Liver (tissue), 9 donors: Measurements from ENCODE around the gene TMEM255B. TPM values are rescaled to one million over a fixed set of nuclear protein-coding genes. Genes with fewer than 3 reads are reported as not detected.

ENCODE experiments used
- DNase-seq: peaks from one replicate; pipeline ENCODE4 v3.0.0-alpha.2; 2017; ENCODE audit warnings: low spot score
- H3K27ac ChIP-seq, 2 donors: one replicate each; pipeline ENCODE4 v1.7.0; 2013; ENCODE audit warnings: inconsistent platforms in 2 of 2, low read length in 2 of 2, control low read depth in 1 of 2, low read depth in 1 of 2, mild to moderate bottlenecking in 1 of 2
- H3K27me3 ChIP-seq, 4 donors: one replicate each; pipeline versions ENCODE4 v1.6.1 to v1.7.0; 2013; ENCODE audit warnings: low read length in 3 of 4, inconsistent platforms in 1 of 4, mild to moderate bottlenecking in 1 of 4, moderate library complexity in 1 of 4; ENCODE audit not compliant: control insufficient read depth in 4 of 4, insufficient read depth in 4 of 4
- H3K36me3 ChIP-seq, 4 donors: one replicate each; pipeline versions ENCODE4 v1.6.1 to v1.7.0; 2013; ENCODE audit warnings: low read length in 3 of 4, mild to moderate bottlenecking in 3 of 4, low read depth in 1 of 4, moderate library complexity in 1 of 4; ENCODE audit not compliant: control insufficient read depth in 4 of 4, insufficient read depth in 3 of 4
- H3K4me1 ChIP-seq, 4 donors: one replicate each; pipeline versions ENCODE4 v1.6.1 to v1.7.0; 2013; ENCODE audit warnings: low read length in 3 of 4, mild to moderate bottlenecking in 3 of 4, moderate library complexity in 1 of 4; ENCODE audit not compliant: control insufficient read depth in 4 of 4, insufficient read depth in 4 of 4
- H3K4me3 ChIP-seq, 3 donors: one replicate each; pipeline versions ENCODE4 v1.6.1 to v1.7.0; 2013; ENCODE audit warnings: low read length in 3 of 3, control low read depth in 1 of 3, low read depth in 1 of 3, mild to moderate bottlenecking in 1 of 3
- H3K9ac ChIP-seq, 2 donors: one replicate each; pipeline ENCODE4 v1.7.0; 2013; ENCODE audit warnings: low read length in 2 of 2, mild to moderate bottlenecking in 2 of 2, moderate library complexity in 2 of 2, control low read depth in 1 of 2, low read depth in 1 of 2
- H3K9me3 ChIP-seq, 4 donors: one replicate each; pipeline versions ENCODE4 v1.6.1 to v1.7.0; 2013; ENCODE audit warnings: low read length in 3 of 4; ENCODE audit not compliant: control insufficient read depth in 4 of 4
- EGR1 ChIP-seq, 2 donors: IDR thresholded peaks; 2 replicates each; pipeline ENCODE4 v1.6.1; 2016 to 2018; ENCODE audit warnings: antibody characterized with exemption in 2 of 2, low read depth in 2 of 2
- FOXA1 ChIP-seq: IDR thresholded peaks from 2 replicates; pipeline ENCODE4 v1.6.1; 2016; ENCODE audit warnings: antibody characterized with exemption
- FOXA2 ChIP-seq: IDR thresholded peaks from 2 replicates; pipeline ENCODE4 v1.6.1; 2016; ENCODE audit warnings: antibody characterized with exemption
- GABPA ChIP-seq, 2 donors: IDR thresholded peaks in 1 of 2; conservative IDR thresholded peaks in 1 of 2; 2 replicates each; pipeline ENCODE4 v1.6.1; 2016; ENCODE audit warnings: antibody characterized with exemption in 2 of 2, mild to moderate bottlenecking in 1 of 2, moderate library complexity in 1 of 2
- HNF4A ChIP-seq, 2 donors: conservative IDR thresholded peaks; 2 replicates each; pipeline ENCODE4 v1.6.1; 2016; ENCODE audit warnings: antibody characterized with exemption in 2 of 2, mild to moderate bottlenecking in 2 of 2
- HNF4G ChIP-seq: IDR thresholded peaks from 2 replicates; pipeline ENCODE4 v1.6.1; 2016; ENCODE audit warnings: antibody characterized with exemption
- JUND ChIP-seq, 2 donors: IDR thresholded peaks; 2 replicates each; pipeline ENCODE4 v1.6.1; 2016; ENCODE audit warnings: antibody characterized with exemption in 2 of 2
- NR2F2 ChIP-seq: IDR thresholded peaks from 2 replicates; pipeline ENCODE4 v1.6.1; 2016; ENCODE audit warnings: antibody characterized with exemption
- RAD21 ChIP-seq, 2 donors: IDR thresholded peaks; 2 replicates each; pipeline ENCODE4 v1.6.1; 2016; ENCODE audit warnings: antibody characterized with exemption in 2 of 2, mild to moderate bottlenecking in 2 of 2
- RXRA ChIP-seq, 2 donors: IDR thresholded peaks; 2 replicates each; pipeline ENCODE4 v1.6.1; 2017 to 2018; ENCODE audit warnings: antibody characterized with exemption in 2 of 2, mild to moderate bottlenecking in 1 of 2
- SP1 ChIP-seq: IDR thresholded peaks from 2 replicates; pipeline ENCODE4 v1.6.1; 2018; ENCODE audit warnings: antibody characterized with exemption, mild to moderate bottlenecking
- TAF1 ChIP-seq: conservative IDR thresholded peaks from 2 replicates; pipeline ENCODE4 v1.6.1; 2016; ENCODE audit warnings: antibody characterized with exemption, mild to moderate bottlenecking
- YY1 ChIP-seq: IDR thresholded peaks from 2 replicates; pipeline ENCODE4 v1.6.1; 2016; ENCODE audit warnings: antibody characterized with exemption, mild to moderate bottlenecking
- WGBS: extraction: QIAGEN DNeasy Blood & Tissue Kit; methylation state at CpG from one replicate; pipeline ENCODE4 v1.1.7; 2013; 5-methylcytosine and 5-hydroxymethylcytosine counted together
- polyA plus RNA-seq, 2 donors: library from polyadenylated mRNA; stranded (reverse) in 1 of 2; unstranded in 1 of 2; fragments of 200-250 nt in 1 of 2; fragments of >200 nt in 1 of 2; fragmentation: Nextera tagmentation in 1 of 2; extraction: Ambion mirVana in 1 of 2; gene quantifications; one replicate each; pipeline versions ENCODE4 v1.2.1 to v1.2.3, GENCODE V29; 2013 to 2015
- total RNA-seq, 2 donors: library from RNA; depleted of rRNA; stranded (reverse); fragments of >200 nt; gene quantifications; one replicate each; pipeline ENCODE4 v1.2.3, GENCODE V29; 2014
- TF ChIP-seq, protein P1 (sequence below): IDR thresholded peaks from 2 replicates; pipeline ENCODE4 v1.6.1; 2016; ENCODE audit warnings: antibody characterized with exemption
- TF ChIP-seq, protein P2 (sequence below): IDR thresholded peaks from 2 replicates; pipeline ENCODE4 v1.6.1; 2016; ENCODE audit warnings: antibody characterized with exemption, mild to moderate bottlenecking
- TF ChIP-seq, protein P3 (sequence below): fragments of 150-350 bp; IDR thresholded peaks from 2 replicates; pipeline ENCODE4 v1.5.1; 2017; ENCODE audit warnings: improper control_type of control experiment, low read depth, low read length; ENCODE audit not compliant: missing input control
- TF ChIP-seq, protein P4 (sequence below): IDR thresholded peaks from 2 replicates; pipeline ENCODE4 v1.6.1; 2016; ENCODE audit warnings: antibody characterized with exemption
- TF ChIP-seq, protein P5 (sequence below): IDR thresholded peaks from 2 replicates; pipeline ENCODE4 v1.6.1; 2016; ENCODE audit warnings: antibody characterized with exemption
- donor health status: healthy.
- donor health status: healthy.
- donor health status: healthy.
- donor health status: healthy.
- donor health status: healthy.

The TMEM255B gene
- total and polyA plus RNA-seq, 4 donors = 0.37 to 8.6 (median 3.5) TPM

DNA sequence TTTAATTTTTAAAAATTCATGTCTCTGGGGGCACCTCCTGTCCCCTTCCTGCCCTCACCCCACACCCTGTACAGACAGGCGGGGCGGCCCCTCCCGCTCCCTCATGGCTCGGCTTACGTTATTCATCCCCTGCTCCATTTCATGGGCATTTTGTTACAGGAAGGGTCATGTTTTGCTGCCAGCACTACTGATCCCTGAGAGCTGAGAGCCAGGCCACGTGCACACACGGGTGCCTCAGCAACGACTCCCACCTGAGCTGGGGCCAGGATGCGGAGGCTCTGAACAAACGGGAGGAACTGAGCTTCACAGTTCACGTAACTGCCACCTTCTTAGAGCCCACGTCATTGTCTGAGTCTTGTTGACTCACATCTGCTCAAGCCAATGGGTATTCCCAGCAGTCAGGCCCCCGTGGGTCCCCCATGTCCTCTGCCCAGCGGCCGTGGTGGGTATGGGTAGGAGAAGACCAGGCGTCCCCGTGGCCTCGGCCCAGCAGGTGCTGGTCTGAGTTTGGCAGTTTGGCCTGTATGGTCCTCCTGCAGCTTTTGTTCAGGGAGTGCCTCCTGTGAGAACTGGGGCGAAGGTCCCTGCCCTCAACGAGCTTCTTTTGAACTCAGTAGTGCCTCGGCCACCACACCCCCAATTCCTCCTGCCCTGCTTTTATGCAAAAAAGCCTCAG is 16.4 kb upstream of the TMEM255B start:
- Histone ChIP-seq H3K9me3 (no peaks in the 10 kb centered on the region), H3K36me3 (no peaks in the 10 kb centered on the region), H3K9ac (no peak overlapping the region), H3K4me1 (peaks cover 0 to 3% (median 0%) of the 10 kb centered on the region in 4 donors), H3K27me3 (no peaks in the 10 kb centered on the region), H3K4me3 (no peak overlapping the region), H3K27ac (no peak overlapping the region)
- 76% methylated on average over 21 of the region's 21 CpGs for WGBS
- TF ChIP-seq RAD21 (IDR thresholded peaks at IDR 0.05) (no peak), SP1 (no peak), HNF4G (no peak), HNF4A (conservative IDR thresholded peaks at IDR 0.05) (no peak), GABPA (IDR thresholded peaks at IDR 0.05 in 1 of 2, conservative IDR thresholded peaks at IDR 0.05 in 1 of 2) (no peak), YY1 (no peak), FOXA1 (no peak), NR2F2 (no peak), TAF1 (no peak), FOXA2 (no peak), EGR1 (IDR thresholded peaks at IDR 0.05; ENCODE audit: low read depth in 2 of 2) (no peak), RXRA (IDR thresholded peaks at IDR 0.05) (no peak), JUND (IDR thresholded peaks at IDR 0.05) (no peak)
- TF ChIP-seq, protein P1, sequence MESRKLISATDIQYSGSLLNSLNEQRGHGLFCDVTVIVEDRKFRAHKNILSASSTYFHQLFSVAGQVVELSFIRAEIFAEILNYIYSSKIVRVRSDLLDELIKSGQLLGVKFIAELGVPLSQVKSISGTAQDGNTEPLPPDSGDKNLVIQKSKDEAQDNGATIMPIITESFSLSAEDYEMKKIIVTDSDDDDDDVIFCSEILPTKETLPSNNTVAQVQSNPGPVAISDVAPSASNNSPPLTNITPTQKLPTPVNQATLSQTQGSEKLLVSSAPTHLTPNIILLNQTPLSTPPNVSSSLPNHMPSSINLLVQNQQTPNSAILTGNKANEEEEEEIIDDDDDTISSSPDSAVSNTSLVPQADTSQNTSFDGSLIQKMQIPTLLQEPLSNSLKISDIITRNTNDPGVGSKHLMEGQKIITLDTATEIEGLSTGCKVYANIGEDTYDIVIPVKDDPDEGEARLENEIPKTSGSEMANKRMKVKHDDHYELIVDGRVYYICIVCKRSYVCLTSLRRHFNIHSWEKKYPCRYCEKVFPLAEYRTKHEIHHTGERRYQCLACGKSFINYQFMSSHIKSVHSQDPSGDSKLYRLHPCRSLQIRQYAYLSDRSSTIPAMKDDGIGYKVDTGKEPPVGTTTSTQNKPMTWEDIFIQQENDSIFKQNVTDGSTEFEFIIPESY = no peak
- TF ChIP-seq, protein P2, sequence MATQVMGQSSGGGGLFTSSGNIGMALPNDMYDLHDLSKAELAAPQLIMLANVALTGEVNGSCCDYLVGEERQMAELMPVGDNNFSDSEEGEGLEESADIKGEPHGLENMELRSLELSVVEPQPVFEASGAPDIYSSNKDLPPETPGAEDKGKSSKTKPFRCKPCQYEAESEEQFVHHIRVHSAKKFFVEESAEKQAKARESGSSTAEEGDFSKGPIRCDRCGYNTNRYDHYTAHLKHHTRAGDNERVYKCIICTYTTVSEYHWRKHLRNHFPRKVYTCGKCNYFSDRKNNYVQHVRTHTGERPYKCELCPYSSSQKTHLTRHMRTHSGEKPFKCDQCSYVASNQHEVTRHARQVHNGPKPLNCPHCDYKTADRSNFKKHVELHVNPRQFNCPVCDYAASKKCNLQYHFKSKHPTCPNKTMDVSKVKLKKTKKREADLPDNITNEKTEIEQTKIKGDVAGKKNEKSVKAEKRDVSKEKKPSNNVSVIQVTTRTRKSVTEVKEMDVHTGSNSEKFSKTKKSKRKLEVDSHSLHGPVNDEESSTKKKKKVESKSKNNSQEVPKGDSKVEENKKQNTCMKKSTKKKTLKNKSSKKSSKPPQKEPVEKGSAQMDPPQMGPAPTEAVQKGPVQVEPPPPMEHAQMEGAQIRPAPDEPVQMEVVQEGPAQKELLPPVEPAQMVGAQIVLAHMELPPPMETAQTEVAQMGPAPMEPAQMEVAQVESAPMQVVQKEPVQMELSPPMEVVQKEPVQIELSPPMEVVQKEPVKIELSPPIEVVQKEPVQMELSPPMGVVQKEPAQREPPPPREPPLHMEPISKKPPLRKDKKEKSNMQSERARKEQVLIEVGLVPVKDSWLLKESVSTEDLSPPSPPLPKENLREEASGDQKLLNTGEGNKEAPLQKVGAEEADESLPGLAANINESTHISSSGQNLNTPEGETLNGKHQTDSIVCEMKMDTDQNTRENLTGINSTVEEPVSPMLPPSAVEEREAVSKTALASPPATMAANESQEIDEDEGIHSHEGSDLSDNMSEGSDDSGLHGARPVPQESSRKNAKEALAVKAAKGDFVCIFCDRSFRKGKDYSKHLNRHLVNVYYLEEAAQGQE = no peak
- TF ChIP-seq, protein P3, sequence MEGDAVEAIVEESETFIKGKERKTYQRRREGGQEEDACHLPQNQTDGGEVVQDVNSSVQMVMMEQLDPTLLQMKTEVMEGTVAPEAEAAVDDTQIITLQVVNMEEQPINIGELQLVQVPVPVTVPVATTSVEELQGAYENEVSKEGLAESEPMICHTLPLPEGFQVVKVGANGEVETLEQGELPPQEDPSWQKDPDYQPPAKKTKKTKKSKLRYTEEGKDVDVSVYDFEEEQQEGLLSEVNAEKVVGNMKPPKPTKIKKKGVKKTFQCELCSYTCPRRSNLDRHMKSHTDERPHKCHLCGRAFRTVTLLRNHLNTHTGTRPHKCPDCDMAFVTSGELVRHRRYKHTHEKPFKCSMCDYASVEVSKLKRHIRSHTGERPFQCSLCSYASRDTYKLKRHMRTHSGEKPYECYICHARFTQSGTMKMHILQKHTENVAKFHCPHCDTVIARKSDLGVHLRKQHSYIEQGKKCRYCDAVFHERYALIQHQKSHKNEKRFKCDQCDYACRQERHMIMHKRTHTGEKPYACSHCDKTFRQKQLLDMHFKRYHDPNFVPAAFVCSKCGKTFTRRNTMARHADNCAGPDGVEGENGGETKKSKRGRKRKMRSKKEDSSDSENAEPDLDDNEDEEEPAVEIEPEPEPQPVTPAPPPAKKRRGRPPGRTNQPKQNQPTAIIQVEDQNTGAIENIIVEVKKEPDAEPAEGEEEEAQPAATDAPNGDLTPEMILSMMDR = no peak
- TF ChIP-seq, protein P4, sequence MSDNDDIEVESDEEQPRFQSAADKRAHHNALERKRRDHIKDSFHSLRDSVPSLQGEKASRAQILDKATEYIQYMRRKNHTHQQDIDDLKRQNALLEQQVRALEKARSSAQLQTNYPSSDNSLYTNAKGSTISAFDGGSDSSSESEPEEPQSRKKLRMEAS = no peak
- TF ChIP-seq, protein P5, sequence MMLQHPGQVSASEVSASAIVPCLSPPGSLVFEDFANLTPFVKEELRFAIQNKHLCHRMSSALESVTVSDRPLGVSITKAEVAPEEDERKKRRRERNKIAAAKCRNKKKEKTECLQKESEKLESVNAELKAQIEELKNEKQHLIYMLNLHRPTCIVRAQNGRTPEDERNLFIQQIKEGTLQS = no peak
- no peak for DNase-seq
